AG09319 (cell line): ENCODE data around the gene NHSL2.

Source experiments
- DNase-seq: peaks from one replicate; pipeline ENCODE4 v3.0.0-alpha.2; 2010; ENCODE audit warnings: low read depth; ENCODE audit errors: extremely low read depth
- TF ChIP-seq, protein P1 (sequence below): IDR thresholded peaks from 2 replicates; pipeline ENCODE4 v1.5.1; 2011; ENCODE audit warnings: low read depth, mild to moderate bottlenecking, inconsistent platforms, low read length, moderate library complexity

Gene NHSL2

DNA sequence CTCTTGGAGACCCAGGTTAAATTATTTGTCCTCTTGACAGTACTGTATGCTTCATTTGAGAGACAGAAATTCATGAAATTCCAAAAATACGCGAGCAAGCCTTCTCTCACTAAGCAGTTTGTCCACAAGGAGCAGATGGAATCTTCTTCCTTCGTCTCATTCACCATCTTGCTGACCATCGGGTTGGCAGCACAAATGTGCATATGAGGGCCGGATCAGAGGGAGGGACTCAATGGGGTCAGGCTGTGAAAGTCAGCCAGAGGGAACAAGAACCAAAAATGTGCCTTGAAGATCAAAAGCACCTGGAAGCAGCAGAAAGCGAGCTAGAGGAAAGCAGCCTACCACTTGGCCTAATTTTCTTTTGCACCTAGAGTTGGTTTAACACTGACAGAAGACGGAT is 16.4 kb downstream of the NHSL2 start:
- no peak for DNase-seq
- TF ChIP-seq, protein P1, sequence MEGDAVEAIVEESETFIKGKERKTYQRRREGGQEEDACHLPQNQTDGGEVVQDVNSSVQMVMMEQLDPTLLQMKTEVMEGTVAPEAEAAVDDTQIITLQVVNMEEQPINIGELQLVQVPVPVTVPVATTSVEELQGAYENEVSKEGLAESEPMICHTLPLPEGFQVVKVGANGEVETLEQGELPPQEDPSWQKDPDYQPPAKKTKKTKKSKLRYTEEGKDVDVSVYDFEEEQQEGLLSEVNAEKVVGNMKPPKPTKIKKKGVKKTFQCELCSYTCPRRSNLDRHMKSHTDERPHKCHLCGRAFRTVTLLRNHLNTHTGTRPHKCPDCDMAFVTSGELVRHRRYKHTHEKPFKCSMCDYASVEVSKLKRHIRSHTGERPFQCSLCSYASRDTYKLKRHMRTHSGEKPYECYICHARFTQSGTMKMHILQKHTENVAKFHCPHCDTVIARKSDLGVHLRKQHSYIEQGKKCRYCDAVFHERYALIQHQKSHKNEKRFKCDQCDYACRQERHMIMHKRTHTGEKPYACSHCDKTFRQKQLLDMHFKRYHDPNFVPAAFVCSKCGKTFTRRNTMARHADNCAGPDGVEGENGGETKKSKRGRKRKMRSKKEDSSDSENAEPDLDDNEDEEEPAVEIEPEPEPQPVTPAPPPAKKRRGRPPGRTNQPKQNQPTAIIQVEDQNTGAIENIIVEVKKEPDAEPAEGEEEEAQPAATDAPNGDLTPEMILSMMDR: no peak

DNA sequence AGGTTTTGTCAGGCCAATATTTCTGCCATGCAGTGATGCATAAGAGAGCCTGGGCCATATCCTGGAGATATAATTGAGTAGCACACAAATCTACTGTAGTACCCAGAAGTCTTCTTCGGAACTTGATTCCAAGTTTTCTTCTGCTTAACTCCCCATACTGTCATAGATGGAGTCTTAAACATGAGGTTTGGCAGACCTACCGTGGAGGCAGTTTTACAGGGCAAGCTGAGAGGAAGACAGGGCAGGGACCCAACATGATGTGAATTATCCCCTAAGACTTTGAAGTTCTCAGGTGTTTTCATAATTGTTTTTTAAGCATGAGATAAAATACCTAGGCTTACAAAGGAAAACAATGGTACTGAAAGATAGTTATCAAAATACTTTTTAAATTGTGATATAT is 18.2 kb downstream of the NHSL2 start:
- TF ChIP-seq, protein P1: no peak
- no peak for DNase-seq

DNA sequence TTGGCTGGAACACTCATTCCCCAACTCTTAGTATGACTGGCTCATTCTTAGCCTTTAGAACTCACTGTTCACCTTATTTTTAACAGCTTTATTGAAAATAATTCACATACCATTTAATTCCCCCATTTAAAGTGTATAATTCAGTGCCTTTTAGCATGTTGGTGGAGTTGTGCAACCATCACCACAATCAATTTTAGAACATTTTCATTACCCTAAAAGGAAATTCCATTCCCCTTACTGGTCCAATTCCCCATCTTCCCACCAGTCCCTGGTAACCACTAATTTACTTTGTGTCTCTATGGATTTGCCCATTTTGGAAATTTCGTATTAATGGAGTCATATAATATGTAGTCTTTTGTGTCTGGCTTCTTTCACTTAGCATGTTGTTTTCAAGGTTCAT is 19.7 kb downstream of the NHSL2 start:
- no peak for DNase-seq
- TF ChIP-seq, protein P1: no peak

DNA sequence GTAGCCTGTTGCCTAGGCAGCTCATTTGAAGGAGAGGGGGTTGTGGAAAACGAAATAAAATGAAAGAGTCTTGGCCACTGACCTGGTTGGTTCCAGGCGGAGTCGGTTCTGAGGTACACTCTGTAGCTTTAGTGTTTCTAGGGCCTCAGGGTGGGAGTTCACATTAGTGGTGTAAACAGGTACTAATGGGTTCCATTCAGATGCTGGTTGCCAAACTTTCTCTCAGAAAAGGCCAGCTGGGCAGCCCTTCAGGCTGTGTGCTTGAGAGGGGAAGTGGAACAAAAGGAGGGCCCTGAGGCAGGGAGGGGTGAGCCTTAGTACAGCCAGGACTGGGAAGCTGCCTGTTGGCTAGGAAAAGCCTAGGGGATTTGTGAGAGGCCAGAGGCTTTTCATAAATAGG is 24.8 kb downstream of the NHSL2 start:
- DNase-seq: no peak
- TF ChIP-seq, protein P1: no peak

DNA sequence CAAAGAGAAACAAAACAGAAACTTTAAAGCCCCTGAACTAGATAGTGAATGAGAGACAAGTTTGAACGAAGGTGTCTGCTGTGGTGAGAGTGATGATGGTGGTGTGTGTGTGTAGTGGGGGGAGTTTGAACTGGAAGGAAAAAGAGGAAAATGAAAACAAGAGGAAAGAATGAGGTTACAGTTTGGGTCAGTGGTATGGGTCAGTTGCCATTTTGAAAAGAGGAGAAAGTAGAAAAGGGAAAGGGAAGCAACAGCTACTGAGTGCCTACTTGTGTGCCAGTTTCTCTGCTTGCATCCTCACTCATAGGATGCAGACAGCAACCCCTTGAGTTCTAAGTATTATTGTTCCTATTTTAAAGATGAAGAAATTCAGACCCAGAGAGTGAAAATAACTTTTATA is 26.0 kb downstream of the NHSL2 start:
- no peak for DNase-seq
- TF ChIP-seq, protein P1: no peak

DNA sequence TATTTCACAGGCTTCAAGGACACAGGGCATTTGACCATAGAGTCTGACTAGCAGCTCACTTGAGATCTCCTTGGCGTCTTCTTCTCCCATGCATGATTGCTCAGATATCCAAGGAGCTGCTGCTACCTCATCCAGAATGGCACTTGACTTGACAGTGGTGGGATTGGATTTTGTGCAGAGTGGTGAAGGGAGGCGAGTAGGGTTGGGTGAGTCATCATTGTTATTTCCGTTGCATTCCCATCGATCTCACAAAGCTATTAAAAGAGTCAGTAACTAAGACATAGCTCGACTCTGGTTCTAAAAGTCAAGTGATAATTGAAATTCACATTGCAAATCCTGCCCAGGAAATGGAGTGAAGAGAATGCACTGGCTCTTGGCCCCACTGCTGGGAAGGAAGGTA is 27.7 kb downstream of the NHSL2 start:
- TF ChIP-seq, protein P1: no peak
- DNase-seq: no peak

DNA sequence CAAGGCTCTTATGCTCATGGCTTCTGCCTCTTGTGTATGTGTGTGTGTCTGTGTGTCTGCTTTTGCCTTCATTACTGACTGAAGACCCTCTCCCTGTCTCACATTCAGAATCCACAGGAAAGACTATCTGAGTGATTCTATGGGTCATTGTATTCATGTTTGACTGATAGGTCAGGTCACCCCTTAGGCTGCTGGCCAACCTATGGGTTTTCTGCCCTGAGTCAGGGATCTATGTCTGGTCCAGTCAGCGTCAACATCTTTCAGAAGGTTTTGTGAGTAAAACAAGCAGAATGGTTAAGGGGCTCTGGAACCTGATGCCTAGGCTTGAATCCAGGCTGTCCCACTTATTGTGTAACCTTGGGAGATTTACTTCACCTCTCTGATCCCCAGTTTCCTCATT is 30.5 kb downstream of the NHSL2 start:
- TF ChIP-seq, protein P1: no peak
- DNase-seq: no peak
